SK-N-SH (cell line): Measurements from ENCODE around the gene KRT17. TPM values are rescaled to one million over a fixed set of nuclear protein-coding genes. Genes with fewer than 3 reads are reported as not detected.
"Not testable (repeated sequence)": the region's sequence is repeated elsewhere in the genome, so short reads cannot be mapped to it uniquely, and the experiment has no call there.

ENCODE experiments used
- CTCF ChIA-PET: fragments of 300-600, 350-600 bp; formaldehyde crosslinking; extraction: SDS; loops from one replicate; lab custom pipeline; 2021; lab: Yijun Ruan, JAX
- POLR2A ChIA-PET: fragments of 350-600 bp; sonication (Branson Sonifier 250); formaldehyde crosslinking; extraction: SDS; loops from one replicate; lab custom pipeline; 2020; ENCODE audit warnings: antibody characterized with exemption, inconsistent platforms; lab: Yijun Ruan, JAX
- DNase-seq: peaks from one replicate; pipeline ENCODE4 v3.0.0; 2012
- H2AFZ ChIP-seq: fragments of 200-600 bp; sonication (generic); 2 replicates; pipeline ENCODE4 v1.8.1; 2016; ENCODE audit warnings: antibody characterized with exemption, mild to moderate bottlenecking, low read depth
- H3F3A ChIP-seq: fragments of 200-600 bp; sonication (generic); replicated peaks from 2 replicates; pipeline ENCODE3; 2016; ENCODE audit warnings: antibody characterized with exemption, mild to moderate bottlenecking; ENCODE audit not compliant: insufficient read depth
- H3K27ac ChIP-seq, 2 experiments: fragments of 200-500 bp in 1 of 2; fragments of 200-600 bp in 1 of 2; sonication (Bioruptor generic) in 1 of 2; sonication (generic), shearing (Covaris generic) in 1 of 2; 2 replicates each; pipeline versions ENCODE4 v1.5.1 to v1.6.1; 2014 to 2016; ENCODE audit warnings: low read depth in 2 of 2, inconsistent platforms in 1 of 2, low read length in 1 of 2, mild to moderate bottlenecking in 1 of 2, mixed read lengths in 1 of 2
- H3K27me3 ChIP-seq: fragments of 200-600 bp; sonication (generic), shearing (Covaris generic); 2 replicates; pipeline ENCODE4 v1.6.1; 2016; ENCODE audit warnings: mixed run types; ENCODE audit not compliant: insufficient read depth
- H3K36me3 ChIP-seq, 2 experiments: fragments of 200-500 bp in 1 of 2; fragments of 200-600 bp in 1 of 2; sonication (Bioruptor generic) in 1 of 2; sonication (generic) in 1 of 2; replicated peaks in 1 of 2; 2 replicates each; pipeline versions ENCODE3 to v1.5.1; 2014 to 2016; ENCODE audit warnings: low read length in 1 of 2, mild to moderate bottlenecking in 1 of 2; ENCODE audit not compliant: insufficient read depth in 2 of 2, control insufficient read depth in 1 of 2
- H3K4me1 ChIP-seq, 2 experiments: fragments of 200-500 bp in 1 of 2; fragments of 200-600 bp in 1 of 2; sonication (Bioruptor generic) in 1 of 2; sonication (generic), shearing (Covaris generic) in 1 of 2; 2 replicates each; pipeline versions ENCODE4 v1.5.1 to v1.6.1; 2014 to 2016; ENCODE audit warnings: low read depth in 1 of 2, low read length in 1 of 2, mixed run types in 1 of 2; ENCODE audit not compliant: insufficient read depth in 2 of 2, control insufficient read depth in 1 of 2
- H3K4me2 ChIP-seq: fragments of 200-600 bp; sonication (generic), shearing (Covaris generic); 2 replicates; pipeline ENCODE4 v1.6.1; 2017; ENCODE audit warnings: mixed run types
- H3K4me3 ChIP-seq, 2 experiments: fragments of 200-500 bp in 1 of 2; fragments of 200-600 bp in 1 of 2; sonication (Bioruptor generic) in 1 of 2; sonication (generic), shearing (Covaris generic) in 1 of 2; 2 replicates each; pipeline versions ENCODE4 v1.5.1 to v1.8.1; 2014 to 2016; ENCODE audit warnings: low read depth in 2 of 2, inconsistent platforms in 1 of 2, low read length in 1 of 2, mild to moderate bottlenecking in 1 of 2, mixed read lengths in 1 of 2, moderate library complexity in 1 of 2
- H3K79me2 ChIP-seq: fragments of 200-600 bp; sonication (generic); 2 replicates; pipeline ENCODE4 v1.8.1; 2017; ENCODE audit warnings: mild to moderate bottlenecking; ENCODE audit not compliant: insufficient read depth
- H3K9ac ChIP-seq: fragments of 200-600 bp; sonication (generic); 2 replicates; pipeline ENCODE4 v1.6.1; 2017; ENCODE audit warnings: mixed run types
- H3K9me2 ChIP-seq: fragments of 200-600 bp; sonication (generic); 2 replicates; pipeline ENCODE4 v1.6.1; 2017; ENCODE audit warnings: mixed run types
- H3K9me3 ChIP-seq: fragments of 200-600 bp; sonication (generic); 2 replicates; pipeline ENCODE4 v1.6.1; 2017; ENCODE audit warnings: mixed run types, mild to moderate bottlenecking, moderate library complexity
- H4K20me1 ChIP-seq: fragments of 200-600 bp; sonication (generic); 2 replicates; pipeline ENCODE4 v1.6.1; 2017; ENCODE audit warnings: mild to moderate bottlenecking, mixed run types; ENCODE audit not compliant: insufficient read depth
- CHD2 ChIP-seq: fragments of 150-350 bp; IDR thresholded peaks from 2 replicates; pipeline ENCODE4 v1.6.1; 2018; ENCODE audit warnings: low read length; ENCODE audit not compliant: partially characterized antibody
- CTCF ChIP-seq: fragments of 200-600 bp; sonication (generic); IDR thresholded peaks from 2 replicates; pipeline ENCODE4 v1.6.1; 2017; ENCODE audit warnings: antibody characterized with exemption, mild to moderate bottlenecking, moderate library complexity
- ELF1 ChIP-seq: IDR thresholded peaks from 2 replicates; pipeline ENCODE4 v1.4.0; 2012
- FOXJ3 ChIP-seq: sonication (generic); formaldehyde crosslinking; IDR thresholded peaks from 2 replicates; pipeline ENCODE4 v1.5.1; 2020; ENCODE audit warnings: mild to moderate bottlenecking, missing genetic modification reagents
- GATA2 ChIP-seq: sonication (generic); formaldehyde crosslinking; IDR thresholded peaks from 2 replicates; pipeline ENCODE4 v1.5.0; 2020; ENCODE audit warnings: mild to moderate bottlenecking, missing genetic modification reagents
- IRF3 ChIP-seq: fragments of 150-350 bp; IDR thresholded peaks from 2 replicates; pipeline ENCODE4 v1.6.1; 2016; ENCODE audit warnings: mild to moderate bottlenecking, low read depth, low read length
- NRF1 ChIP-seq: IDR thresholded peaks from 2 replicates; pipeline ENCODE4 v1.6.1; 2012; ENCODE audit warnings: low read depth, mild to moderate bottlenecking, low read length
- POLR2AphosphoS5 ChIP-seq: IDR thresholded peaks from 2 replicates; pipeline ENCODE4 v1.6.1; 2012; ENCODE audit warnings: low read depth, low read length
- RAD21 ChIP-seq: IDR thresholded peaks from 2 replicates; pipeline ENCODE4 v1.6.1; 2012; ENCODE audit warnings: mild to moderate bottlenecking, low read length
- RXRA ChIP-seq: IDR thresholded peaks from 2 replicates; pipeline ENCODE4 v1.4.0; 2012; ENCODE audit warnings: low read depth, mild to moderate bottlenecking, borderline replicate concordance
- SMC3 ChIP-seq: IDR thresholded peaks from 2 replicates; pipeline ENCODE4 v1.6.1; 2012; ENCODE audit warnings: low read depth, low read length, improper control_type of control experiment
- TAF1 ChIP-seq: IDR thresholded peaks from 2 replicates; pipeline ENCODE4 v1.6.1; 2012; ENCODE audit warnings: low read depth, mild to moderate bottlenecking, low read length, moderate library complexity, borderline replicate concordance
- TCF12 ChIP-seq: IDR thresholded peaks from 2 replicates; pipeline ENCODE4 v1.4.0; 2012
- USF1 ChIP-seq: IDR thresholded peaks from 2 replicates; pipeline ENCODE4 v1.4.0; 2012; ENCODE audit warnings: low read depth, borderline replicate concordance
- WGBS: methylation state at CpG from one replicate; pipeline ENCODE4 v1.1.6; 2017; ENCODE audit warnings: low lambda C conversion rate; 5-methylcytosine and 5-hydroxymethylcytosine counted together
- polyA plus RNA-seq, 3 experiments: library from polyadenylated mRNA; depleted of rRNA; stranded (reverse); fragments of >200 nt; gene quantifications; 2 replicates each; pipeline ENCODE4 v1.2.3, GENCODE V29; 2012

Gene KRT17
- polyA plus RNA-seq, 1 of the 3 experiments (the other 2 are of a cell fraction): 0.39 TPM

GRCh38 chr17:41628621-41629255 lies 4.4 kb upstream of the KRT17 start:
- H3K4me2 ChIP-seq, H2AFZ ChIP-seq, H3F3A ChIP-seq, H3K4me3 ChIP-seq, H3K9me3 ChIP-seq, H3K4me1 ChIP-seq, H3K9ac ChIP-seq, H3K27ac ChIP-seq, H4K20me1 ChIP-seq, H3K79me2 ChIP-seq, H3K27me3 ChIP-seq, DNase-seq, H3K9me2 ChIP-seq, POLR2A ChIA-PET, H3K36me3 ChIP-seq: not testable (repeated sequence)
- CTCF ChIA-PET: interaction anchor here (0.8 to 1.4 kb wide), 3 partner anchors 18 to 80 kb away, joined by 4 read pairs; no protein-coding TSS in a partner anchor
- 75% methylated on average over 8 of the region's 11 CpGs for WGBS

- H2AFZ ChIP-seq, H3K27me3 ChIP-seq, H3K9ac ChIP-seq, H3K4me1 ChIP-seq, H3K4me2 ChIP-seq, H3K9me3 ChIP-seq, DNase-seq, H3F3A ChIP-seq, H3K9me2 ChIP-seq, POLR2A ChIA-PET, H4K20me1 ChIP-seq, H3K4me3 ChIP-seq, H3K27ac ChIP-seq, H3K36me3 ChIP-seq, H3K79me2 ChIP-seq: not testable (repeated sequence)
- WGBS: no CpG with 5 or more reads among the region's 1 CpG
- CTCF ChIA-PET: interaction anchor here (2.4 kb wide), 1 partner anchor 20 kb away, joined by 12 read pairs; no protein-coding TSS in a partner anchor
Observed at GRCh38 chr17:41628073-41628370, 3.6 kb upstream of the KRT17 start.

- H3F3A ChIP-seq: no peaks in the 10 kb centered on the region
- no peak overlapping the region for H3K27ac ChIP-seq
- H3K4me1 ChIP-seq: peaks cover 0 to 5% of the 10 kb centered on the region in 2 experiments; a peak in 1 of 4 replicates
- no peak overlapping the region for H3K9ac ChIP-seq
- no peaks in the 10 kb centered on the region for H3K79me2 ChIP-seq
- H3K4me3 ChIP-seq: no peak overlapping the region
- 59% methylated on average over 20 of the region's 23 CpGs for WGBS
- ChIA-PET POLR2A (no interaction called here), CTCF (interaction anchor here (2.4 kb wide), 1 partner anchor 21 kb away, joined by 12 read pairs; no protein-coding TSS in a partner anchor)
- TF ChIP-seq TCF12 (no peak), IRF3 (no peak), POLR2AphosphoS5 (no peak), TAF1 (no peak), GATA2 (CRISPR knock-in tag) (no peak), RXRA (no peak), RAD21 (no peak), SMC3 (no peak), FOXJ3 (CRISPR knock-in tag) (no peak), CTCF (no peak), ELF1 (no peak), USF1 (no peak), NRF1 (no peak), CHD2 (no peak)
- H3K9me3 ChIP-seq: no peaks in the 10 kb centered on the region
- H2AFZ ChIP-seq: no peak overlapping the region
- DNase-seq: no peak
- no peaks in the 10 kb centered on the region for H4K20me1 ChIP-seq
- H3K4me2 ChIP-seq: no peak overlapping the region
- no peaks in the 10 kb centered on the region for H3K9me2 ChIP-seq
- no peaks in the 10 kb centered on the region for H3K27me3 ChIP-seq
- no peaks in the 10 kb centered on the region for H3K36me3 ChIP-seq
Observed at GRCh38 chr17:41627316-41628072, 3.1 kb upstream of the KRT17 start.
